SHP77 (cell line): ENCODE results near the gene NCOA4.
"Not testable (repeated sequence)": the region's sequence is repeated elsewhere in the genome, so short reads cannot be mapped to it uniquely, and the experiment has no call there.

Experiments used
- DNase-seq, 2 experiments: peaks; one replicate each; lab custom pipeline; 2025; lab: John Stamatoyannopoulos, UW

NCOA4 gene

DNA sequence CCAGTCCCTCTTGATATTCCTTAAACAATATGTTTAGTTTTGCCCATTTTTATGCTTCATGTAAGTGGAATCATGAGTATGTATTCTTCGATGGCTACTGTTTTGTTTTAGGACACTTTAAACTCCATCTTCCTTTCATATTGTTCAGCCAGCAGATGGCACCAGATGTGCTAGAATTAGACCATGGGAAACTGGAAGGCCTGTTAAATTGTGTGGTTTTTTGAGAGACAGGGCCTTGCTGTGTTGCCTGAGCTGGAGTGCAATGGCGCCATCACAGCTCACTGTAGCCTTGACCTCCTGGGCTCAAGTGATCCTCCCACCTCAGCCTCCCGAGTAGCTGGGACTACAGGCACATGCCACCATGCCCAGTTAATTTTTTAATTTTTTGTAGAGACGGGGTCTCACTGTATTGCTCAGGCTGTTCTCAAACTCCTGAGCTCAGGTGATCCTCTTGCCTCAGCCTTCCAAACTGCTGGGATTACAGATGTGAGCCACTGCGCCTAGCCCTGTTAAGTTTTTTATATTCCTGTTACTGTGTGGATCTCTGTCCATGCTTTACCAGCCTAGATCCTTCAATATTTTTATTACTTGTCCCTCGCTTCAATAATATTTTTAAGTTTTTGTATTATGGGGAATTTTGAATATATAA lies 46.8 kb downstream of the NCOA4 start:
- DNase-seq: not testable (repeated sequence)

DNA sequence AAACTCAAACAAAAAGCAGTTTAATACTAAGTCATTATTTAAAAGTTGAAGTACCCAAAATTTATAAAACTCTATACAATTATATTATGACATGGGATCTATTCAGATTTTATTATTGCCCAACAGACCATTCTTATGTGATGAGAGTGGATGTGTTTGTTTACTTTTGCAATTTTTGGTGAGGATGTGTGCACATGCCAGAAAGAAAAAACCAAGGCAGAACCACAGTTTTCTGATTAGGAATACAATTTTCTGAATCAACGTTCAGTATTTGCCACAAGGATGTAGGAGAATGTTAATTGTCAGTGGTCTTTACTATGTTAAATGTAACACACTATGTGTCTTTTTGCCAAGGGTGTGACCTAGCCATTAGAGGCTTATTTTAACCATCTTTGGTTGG lies 49.1 kb downstream of the NCOA4 start:
- DNase-seq: not testable (repeated sequence)

DNA sequence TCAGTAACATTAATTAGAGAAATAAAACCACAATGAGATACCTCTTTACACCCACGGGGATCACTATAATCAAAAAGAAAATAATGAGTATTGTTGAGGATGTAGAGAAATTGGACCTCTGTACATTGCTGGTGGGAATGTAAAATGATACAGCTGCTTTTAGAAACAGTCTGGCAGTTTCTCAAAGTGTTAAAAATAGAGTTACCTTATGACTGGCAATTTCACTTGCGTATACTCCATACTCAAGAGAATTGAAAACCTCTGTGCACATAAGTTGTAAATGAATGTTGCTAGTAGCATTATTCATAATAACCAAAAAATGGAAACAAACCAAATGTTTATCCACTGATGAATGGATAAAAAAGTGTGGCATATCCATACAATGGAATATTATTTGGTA lies 51.9 kb downstream of the NCOA4 start:
- not testable (repeated sequence) for DNase-seq

DNA sequence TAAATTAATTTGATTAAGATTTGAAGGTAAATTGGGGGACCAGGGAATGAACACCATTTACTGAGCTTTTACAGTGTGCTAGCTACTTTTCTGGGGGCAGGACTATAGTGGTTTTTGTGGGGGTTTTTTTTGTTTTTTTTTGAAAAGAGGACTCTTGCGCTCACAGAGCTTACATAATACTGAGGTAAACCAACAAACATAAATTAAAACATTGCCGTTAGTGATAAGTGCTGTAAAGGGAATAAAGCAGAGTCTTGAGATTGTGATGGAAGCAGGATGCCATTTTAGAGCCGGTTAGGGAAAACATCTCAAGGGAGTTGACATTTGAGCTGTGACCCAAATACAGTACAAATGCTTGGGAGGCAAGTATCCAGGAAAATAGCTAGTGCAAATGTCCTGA lies 56.4 kb downstream of the NCOA4 start:
- not testable (repeated sequence) for DNase-seq

DNA sequence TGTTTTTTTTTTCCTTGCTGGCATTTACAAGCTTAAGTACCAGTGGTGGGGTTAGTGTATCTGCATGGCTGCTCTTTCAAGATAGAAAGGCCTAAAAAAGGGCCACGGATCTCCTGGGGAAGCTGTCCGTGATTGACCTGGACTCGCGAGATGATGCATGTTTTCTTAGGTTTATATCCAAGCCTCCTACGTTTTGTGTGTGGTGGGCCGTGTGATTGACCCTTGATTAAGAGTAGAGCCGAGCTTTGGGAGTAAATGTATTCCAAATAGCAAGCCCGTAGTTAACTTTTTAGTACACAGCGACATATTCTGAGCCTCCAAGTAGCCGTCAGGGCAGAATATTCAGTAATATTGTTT lies 57.6 kb downstream of the NCOA4 start:
- not testable (repeated sequence) for DNase-seq

DNA sequence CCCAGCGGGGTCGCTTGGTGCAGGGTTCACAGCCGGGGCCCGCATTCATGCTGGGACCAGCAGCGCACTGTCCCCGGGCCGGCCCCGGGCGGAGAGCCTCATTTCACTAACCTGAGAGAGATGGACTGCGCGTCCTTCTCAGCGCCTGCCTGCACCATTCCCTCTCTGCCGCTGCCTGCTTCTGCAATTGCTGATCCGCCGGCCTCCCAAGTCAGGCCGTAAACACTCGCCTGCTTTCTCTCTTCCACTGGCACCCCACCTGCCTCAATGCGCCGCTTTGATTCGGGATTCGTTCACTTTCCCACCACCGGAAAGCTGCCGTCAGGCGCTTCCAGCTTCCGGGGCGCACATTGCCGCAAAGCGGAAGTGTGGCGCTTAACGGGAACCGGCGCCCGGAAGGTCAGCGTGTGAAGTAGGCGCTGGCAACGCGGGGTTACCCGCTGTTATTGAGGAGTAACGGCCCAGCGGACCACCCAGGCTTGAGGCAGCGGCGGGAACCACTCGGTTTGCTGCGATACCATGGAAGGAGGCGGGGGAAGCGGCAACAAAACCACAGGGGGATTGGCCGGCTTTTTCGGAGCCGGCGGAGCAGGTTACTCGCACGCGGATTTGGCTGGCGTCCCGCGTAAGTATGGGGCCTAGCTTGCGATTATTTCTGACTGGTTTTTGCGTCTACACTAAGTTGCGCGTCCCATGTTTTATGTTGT lies 58.2 kb downstream of the NCOA4 start, which contains the start of gene TIMM23:
Gene TIMM23, plus strand, starts transcription at position 384 of the 707 bp plus-strand sequence. Its CDS starts 136 bp downstream, at position 520.
- DNase-seq: peak; percentile 50 to 61

DNA sequence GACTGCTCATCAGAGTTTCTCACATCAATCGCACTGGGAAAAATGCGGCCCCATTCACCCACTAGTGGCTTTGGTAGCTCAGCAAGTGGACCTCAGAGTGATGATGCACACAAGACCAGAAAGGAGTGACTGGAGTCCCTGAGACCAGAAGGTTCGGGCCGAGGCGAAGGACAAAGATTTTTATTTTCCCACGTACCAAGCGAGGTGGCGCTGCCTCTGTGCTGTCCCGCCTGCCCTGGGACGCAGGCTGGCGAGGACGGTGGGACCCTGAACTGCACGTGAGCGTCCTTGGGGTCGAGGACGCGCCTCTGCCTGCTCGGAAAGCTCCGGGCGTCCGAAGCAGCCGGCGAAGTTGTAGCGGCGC lies 58.7 kb downstream of the NCOA4 start:
- not testable (repeated sequence) for DNase-seq

DNA sequence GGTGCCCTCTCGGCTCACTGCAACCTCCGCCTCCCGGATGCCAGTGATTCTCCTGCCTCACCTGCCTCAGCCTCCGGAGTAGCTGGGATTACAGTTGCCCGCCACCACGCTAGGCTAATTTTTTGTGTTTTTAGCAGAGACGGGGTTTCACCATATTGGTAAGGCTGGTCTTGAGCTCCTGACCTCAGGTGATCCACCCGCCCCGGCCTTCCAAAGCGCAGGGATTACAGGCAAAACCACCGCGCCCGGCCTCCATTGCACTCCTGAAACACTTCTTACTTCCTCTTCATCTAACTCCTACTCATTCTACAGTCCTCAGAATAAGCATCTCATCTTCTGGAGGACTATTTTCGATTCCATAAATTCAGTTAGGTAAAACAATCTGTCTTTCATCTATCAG lies 59.4 kb downstream of the NCOA4 start:
- DNase-seq: not testable (repeated sequence)

DNA sequence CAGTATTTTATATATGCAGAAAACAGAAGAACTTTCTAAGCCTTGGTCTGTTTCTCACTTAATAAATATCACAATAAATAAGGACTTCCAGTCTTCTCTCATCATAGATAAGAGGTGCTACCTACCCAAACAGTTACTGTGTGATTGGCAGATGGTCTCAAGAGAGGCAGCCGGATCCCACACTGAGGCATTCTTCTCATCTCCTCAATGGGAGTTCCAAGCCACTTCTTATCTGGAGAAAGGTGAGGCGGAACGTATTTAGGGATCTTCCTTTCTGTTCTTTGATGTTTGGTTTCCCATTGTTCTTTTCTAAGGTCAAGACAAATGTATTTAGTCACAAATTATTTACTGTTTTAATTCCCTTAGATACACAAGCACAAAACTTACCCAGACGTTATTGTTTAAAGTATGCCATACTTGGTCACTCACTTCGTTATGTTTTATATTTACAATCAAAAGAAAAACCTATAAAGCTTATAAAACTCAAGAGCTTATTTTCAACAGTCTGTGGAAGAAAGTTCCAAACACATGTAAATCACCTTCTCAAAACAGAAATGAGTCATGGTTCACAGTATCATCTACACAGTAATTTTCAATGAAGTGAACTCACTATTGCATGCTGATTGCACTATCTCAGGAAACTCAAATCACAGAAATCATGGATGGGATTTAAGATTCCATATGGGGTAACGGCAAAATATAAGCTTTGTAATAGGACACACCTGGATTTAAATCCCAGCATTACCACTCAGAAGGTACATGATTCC lies 67.6 kb downstream of the NCOA4 start:
- not testable (repeated sequence) for DNase-seq

DNA sequence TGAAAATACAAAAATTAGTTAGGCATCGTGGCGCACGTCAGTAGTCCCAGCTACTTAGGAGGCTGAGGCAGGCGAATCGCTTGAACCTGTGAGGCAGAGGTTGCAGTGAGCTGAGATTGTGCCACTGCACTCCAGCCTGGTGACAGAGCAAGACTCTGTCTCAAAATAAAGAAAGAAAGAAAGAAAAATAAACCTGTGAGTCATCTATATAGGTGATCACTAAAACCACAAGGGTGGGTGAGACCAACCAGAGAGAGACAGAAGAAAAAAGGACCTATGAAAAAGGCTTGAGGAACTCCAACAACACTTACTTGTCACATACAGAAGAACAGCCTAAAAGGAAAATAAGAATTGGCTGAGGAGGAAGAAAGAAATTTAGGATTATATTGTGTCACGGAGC lies 72.5 kb downstream of the NCOA4 start:
- not testable (repeated sequence) for DNase-seq

DNA sequence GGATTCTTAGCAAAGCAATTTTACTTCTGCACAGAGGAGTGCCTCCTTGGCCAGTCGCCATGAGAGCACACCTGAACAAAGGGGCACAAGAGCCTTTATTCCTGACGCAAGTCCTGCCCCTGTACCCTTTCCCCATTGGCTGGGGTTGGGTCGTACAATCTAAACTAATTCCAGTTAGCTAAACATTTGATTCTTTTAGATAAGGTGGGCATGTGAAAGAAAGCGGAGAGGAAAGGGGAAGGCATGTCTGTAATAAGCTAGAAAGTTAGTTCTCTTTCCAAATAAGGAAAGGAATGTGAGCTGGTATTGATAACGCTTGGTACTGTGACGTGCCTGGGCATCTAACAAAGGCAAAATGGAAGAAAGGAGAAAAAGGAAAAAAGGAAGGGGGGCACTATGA lies 73.8 kb downstream of the NCOA4 start:
- not testable (repeated sequence) for DNase-seq
